ENCODE measurements around the gene AKT1S1. TPM values are rescaled to one million over a fixed set of nuclear protein-coding genes. Genes with fewer than 3 reads are reported as not detected.

AKT1S1 gene
- total and polyA plus RNA-seq, 2 of the 13 experiments (the other 11 are each of a cell fraction or from before 2014, with no cell fraction given) = 13.5 to 27.8 TPM

DNA sequence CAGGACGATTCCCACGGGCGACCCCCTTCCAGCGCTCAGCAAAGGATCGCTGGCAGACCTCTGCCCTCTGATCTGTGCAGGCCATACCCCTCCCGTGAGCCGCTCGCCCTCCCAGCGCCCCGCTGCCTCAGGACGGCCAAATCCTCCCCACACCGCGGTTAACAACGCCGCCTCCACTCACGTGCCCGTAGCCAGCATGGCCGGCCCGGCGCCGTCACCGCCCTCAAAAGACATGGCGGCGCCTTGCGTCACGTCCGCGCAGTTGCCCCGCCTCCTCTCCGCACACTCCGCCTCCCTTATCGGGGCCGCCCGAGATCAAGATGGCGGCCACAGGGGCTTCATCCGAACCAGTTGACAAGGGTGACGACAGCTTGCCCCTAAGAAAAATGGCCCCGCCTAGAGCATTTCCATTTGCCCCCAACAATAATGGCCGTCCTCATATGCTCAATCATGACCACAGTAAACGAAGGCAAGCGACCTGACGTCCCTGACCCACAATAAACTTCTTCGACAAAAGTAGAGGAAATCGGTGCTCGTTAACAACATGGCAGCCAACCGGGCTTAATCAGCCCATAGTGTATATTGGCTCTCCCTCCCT is 634 bp downstream of the AKT1S1 start (continued):
- TF ChIP-seq HOXA5 (CRISPR knock-in tag; IDR thresholded peaks at IDR 0.05) (no peak; the same call in 1 of the 2 replicates), HMGA1 (CRISPR knock-in tag; conservative IDR thresholded peaks at IDR 0.05) (no peak), TMF1 (CRISPR knock-in tag; IDR thresholded peaks at IDR 0.05; ENCODE audit: low read depth) (peak; percentile 32; the same call in 1 of the 2 replicates), ZNF354B (CRISPR knock-in tag; IDR thresholded peaks at IDR 0.05) (no peak), RARA (CRISPR knock-in tag; IDR thresholded peaks at IDR 0.05) (peak; percentile 23; the same call in 1 of the 2 replicates), ZFP1 (CRISPR knock-in tag; IDR thresholded peaks at IDR 0.05) (no peak), HOXA9 (CRISPR knock-in tag; IDR thresholded peaks at IDR 0.05; ENCODE audit: borderline replicate concordance) (no peak), ZBTB21 (CRISPR knock-in tag; IDR thresholded peaks at IDR 0.05) (peak; percentile 81), HIVEP1 (CRISPR knock-in tag; IDR thresholded peaks at IDR 0.05) (0 out of 2 replicates have a peak, but pooled peaks have one; percentile 16), REL (CRISPR knock-in tag; conservative IDR thresholded peaks at IDR 0.05) (no peak), MEIS1 (CRISPR knock-in tag; IDR thresholded peaks at IDR 0.05; ENCODE audit: borderline replicate concordance) (peak; percentile 79), GATAD2A (CRISPR knock-in tag; IDR thresholded peaks at IDR 0.05) (no peak), STAT5B (CRISPR knock-in tag; IDR thresholded peaks at IDR 0.05) (no peak; the same call in 1 of the 2 replicates), ZNF317 (CRISPR knock-in tag; IDR thresholded peaks at IDR 0.05) (peak; percentile 83)
- TF ChIP-seq, protein P1, sequence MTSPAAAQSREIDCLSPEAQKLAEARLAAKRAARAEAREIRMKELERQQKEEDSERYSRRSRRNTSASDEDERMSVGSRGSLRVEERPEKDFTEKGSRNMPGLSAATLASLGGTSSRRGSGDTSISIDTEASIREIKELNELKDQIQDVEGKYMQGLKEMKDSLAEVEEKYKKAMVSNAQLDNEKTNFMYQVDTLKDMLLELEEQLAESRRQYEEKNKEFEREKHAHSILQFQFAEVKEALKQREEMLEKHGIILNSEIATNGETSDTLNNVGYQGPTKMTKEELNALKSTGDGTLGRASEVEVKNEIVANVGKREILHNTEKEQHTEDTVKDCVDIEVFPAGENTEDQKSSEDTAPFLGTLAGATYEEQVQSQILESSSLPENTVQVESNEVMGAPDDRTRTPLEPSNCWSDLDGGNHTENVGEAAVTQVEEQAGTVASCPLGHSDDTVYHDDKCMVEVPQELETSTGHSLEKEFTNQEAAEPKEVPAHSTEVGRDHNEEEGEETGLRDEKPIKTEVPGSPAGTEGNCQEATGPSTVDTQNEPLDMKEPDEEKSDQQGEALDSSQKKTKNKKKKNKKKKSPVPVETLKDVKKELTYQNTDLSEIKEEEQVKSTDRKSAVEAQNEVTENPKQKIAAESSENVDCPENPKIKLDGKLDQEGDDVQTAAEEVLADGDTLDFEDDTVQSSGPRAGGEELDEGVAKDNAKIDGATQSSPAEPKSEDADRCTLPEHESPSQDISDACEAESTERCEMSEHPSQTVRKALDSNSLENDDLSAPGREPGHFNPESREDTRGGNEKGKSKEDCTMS (CRISPR knock-in tag; conservative IDR thresholded peaks at IDR 0.05) = no peak
- TF ChIP-seq, protein P2, sequence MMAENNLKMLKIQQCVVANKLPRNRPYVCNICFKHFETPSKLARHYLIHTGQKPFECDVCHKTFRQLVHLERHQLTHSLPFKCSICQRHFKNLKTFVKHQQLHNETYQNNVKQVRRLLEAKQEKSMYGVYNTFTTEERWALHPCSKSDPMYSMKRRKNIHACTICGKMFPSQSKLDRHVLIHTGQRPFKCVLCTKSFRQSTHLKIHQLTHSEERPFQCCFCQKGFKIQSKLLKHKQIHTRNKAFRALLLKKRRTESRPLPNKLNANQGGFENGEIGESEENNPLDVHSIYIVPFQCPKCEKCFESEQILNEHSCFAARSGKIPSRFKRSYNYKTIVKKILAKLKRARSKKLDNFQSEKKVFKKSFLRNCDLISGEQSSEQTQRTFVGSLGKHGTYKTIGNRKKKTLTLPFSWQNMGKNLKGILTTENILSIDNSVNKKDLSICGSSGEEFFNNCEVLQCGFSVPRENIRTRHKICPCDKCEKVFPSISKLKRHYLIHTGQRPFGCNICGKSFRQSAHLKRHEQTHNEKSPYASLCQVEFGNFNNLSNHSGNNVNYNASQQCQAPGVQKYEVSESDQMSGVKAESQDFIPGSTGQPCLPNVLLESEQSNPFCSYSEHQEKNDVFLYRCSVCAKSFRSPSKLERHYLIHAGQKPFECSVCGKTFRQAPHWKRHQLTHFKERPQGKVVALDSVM (CRISPR knock-in tag; IDR thresholded peaks at IDR 0.05) = peak; percentile 51; the same call in 1 of the 2 replicates
- TF ChIP-seq, protein P3, sequence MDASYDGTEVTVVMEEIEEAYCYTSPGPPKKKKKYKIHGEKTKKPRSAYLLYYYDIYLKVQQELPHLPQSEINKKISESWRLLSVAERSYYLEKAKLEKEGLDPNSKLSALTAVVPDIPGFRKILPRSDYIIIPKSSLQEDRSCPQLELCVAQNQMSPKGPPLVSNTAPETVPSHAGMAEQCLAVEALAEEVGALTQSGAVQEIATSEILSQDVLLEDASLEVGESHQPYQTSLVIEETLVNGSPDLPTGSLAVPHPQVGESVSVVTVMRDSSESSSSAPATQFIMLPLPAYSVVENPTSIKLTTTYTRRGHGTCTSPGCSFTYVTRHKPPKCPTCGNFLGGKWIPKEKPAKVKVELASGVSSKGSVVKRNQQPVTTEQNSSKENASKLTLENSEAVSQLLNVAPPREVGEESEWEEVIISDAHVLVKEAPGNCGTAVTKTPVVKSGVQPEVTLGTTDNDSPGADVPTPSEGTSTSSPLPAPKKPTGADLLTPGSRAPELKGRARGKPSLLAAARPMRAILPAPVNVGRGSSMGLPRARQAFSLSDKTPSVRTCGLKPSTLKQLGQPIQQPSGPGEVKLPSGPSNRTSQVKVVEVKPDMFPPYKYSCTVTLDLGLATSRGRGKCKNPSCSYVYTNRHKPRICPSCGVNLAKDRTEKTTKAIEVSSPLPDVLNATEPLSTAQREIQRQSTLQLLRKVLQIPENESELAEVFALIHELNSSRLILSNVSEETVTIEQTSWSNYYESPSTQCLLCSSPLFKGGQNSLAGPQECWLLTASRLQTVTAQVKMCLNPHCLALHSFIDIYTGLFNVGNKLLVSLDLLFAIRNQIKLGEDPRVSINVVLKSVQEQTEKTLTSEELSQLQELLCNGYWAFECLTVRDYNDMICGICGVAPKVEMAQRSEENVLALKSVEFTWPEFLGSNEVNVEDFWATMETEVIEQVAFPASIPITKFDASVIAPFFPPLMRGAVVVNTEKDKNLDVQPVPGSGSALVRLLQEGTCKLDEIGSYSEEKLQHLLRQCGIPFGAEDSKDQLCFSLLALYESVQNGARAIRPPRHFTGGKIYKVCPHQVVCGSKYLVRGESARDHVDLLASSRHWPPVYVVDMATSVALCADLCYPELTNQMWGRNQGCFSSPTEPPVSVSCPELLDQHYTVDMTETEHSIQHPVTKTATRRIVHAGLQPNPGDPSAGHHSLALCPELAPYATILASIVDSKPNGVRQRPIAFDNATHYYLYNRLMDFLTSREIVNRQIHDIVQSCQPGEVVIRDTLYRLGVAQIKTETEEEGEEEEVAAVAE (CRISPR knock-in tag; IDR thresholded peaks at IDR 0.05; ENCODE audit: borderline replicate concordance) = no peak
- TF ChIP-seq, protein P4, sequence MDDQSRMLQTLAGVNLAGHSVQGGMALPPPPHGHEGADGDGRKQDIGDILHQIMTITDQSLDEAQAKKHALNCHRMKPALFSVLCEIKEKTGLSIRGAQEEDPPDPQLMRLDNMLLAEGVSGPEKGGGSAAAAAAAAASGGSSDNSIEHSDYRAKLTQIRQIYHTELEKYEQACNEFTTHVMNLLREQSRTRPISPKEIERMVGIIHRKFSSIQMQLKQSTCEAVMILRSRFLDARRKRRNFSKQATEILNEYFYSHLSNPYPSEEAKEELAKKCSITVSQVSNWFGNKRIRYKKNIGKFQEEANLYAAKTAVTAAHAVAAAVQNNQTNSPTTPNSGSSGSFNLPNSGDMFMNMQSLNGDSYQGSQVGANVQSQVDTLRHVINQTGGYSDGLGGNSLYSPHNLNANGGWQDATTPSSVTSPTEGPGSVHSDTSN (CRISPR knock-in tag; IDR thresholded peaks at IDR 0.05; ENCODE audit: borderline replicate concordance) = no peak
- TF ChIP-seq, protein P5, sequence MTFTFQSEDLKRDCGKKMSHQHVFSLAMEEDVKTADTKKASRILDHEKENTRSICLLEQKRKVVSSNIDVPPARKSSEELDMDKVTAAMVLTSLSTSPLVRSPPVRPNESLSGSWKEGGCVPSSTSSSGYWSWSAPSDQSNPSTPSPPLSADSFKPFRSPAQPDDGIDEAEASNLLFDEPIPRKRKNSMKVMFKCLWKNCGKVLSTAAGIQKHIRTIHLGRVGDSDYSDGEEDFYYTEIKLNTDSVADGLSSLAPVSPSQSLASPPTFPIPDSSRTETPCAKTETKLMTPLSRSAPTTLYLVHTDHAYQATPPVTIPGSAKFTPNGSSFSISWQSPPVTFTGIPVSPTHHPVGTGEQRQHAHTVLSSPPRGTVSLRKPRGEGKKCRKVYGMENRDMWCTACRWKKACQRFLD (CRISPR knock-in tag; IDR thresholded peaks at IDR 0.05; ENCODE audit: borderline replicate concordance) = 0 out of 2 replicates have a peak, but pooled peaks have one; percentile 49
